Sigmoid colon (tissue), 7 donors: ENCODE results near the gene AKAP5. TPM values are rescaled to one million over a fixed set of nuclear protein-coding genes. Genes with fewer than 3 reads are reported as not detected.

Source experiments
- DNase-seq: peaks from one replicate; pipeline ENCODE4 v3.0.0-alpha.2; 2019
- H3K27ac ChIP-seq, 4 donors: fragments of 200-600 bp; sonication (generic); one replicate each; pipeline ENCODE4 v1.5.1; 2016 to 2019; ENCODE audit warnings: mild to moderate bottlenecking in 1 of 4
- H3K27me3 ChIP-seq, 3 donors: fragments of 200-600 bp; sonication (generic); one replicate each; pipeline ENCODE4 v1.5.1; 2019; ENCODE audit warnings: mild to moderate bottlenecking in 1 of 3
- H3K36me3 ChIP-seq, 4 donors: fragments of 200-600 bp; sonication (generic); one replicate each; pipeline ENCODE4 v1.5.1; 2016 to 2019
- H3K4me1 ChIP-seq, 4 donors: fragments of 200-600 bp; sonication (generic); one replicate each; pipeline ENCODE4 v1.5.1; 2017 to 2019
- H3K4me3 ChIP-seq, 4 donors: fragments of 200-600 bp; sonication (generic); one replicate each; pipeline ENCODE4 v1.5.1; 2017 to 2019; ENCODE audit warnings: mild to moderate bottlenecking in 2 of 4, moderate library complexity in 1 of 4
- H3K9me3 ChIP-seq, 4 donors: fragments of 200-600 bp in 3 of 4; sonication (generic) in 3 of 4; one replicate each; pipeline versions ENCODE4 v1.5.1 to v1.6.1; 2013 to 2019
- CTCF ChIP-seq, 4 experiments: fragments of 450-650 bp in 3 of 4; fragments of 200-600 bp in 1 of 4; IDR thresholded peaks; one replicate each; pipeline ENCODE4 v1.5.1; 2016 to 2019; ENCODE audit warnings: antibody characterized with exemption in 4 of 4, mild to moderate bottlenecking in 3 of 4, moderate library complexity in 2 of 4
- EP300 ChIP-seq, 4 donors: sonication (generic); formaldehyde crosslinking; IDR thresholded peaks; one replicate each; pipeline ENCODE4 v1.6.1; 2017; ENCODE audit warnings: antibody characterized with exemption in 4 of 4
- POLR2A ChIP-seq, 2 donors: fragments of 450-650 bp; IDR thresholded peaks; one replicate each; pipeline ENCODE4 v1.6.1; 2016; ENCODE audit warnings: antibody characterized with exemption in 2 of 2, mild to moderate bottlenecking in 2 of 2, moderate library complexity in 2 of 2
- POLR2AphosphoS5 ChIP-seq, 4 donors: sonication (generic); formaldehyde crosslinking; IDR thresholded peaks; one replicate each; pipeline ENCODE4 v1.6.1; 2017; ENCODE audit warnings: antibody characterized with exemption in 4 of 4
- WGBS, 2 donors: extraction: QIAGEN DNeasy Blood & Tissue Kit; methylation state at CpG; one replicate each; pipeline ENCODE4 v1.1.7; 2013; 5-methylcytosine and 5-hydroxymethylcytosine counted together
- intact Hi-C: fragments of 100-400 bp; cut with DNase I; formaldehyde crosslinking; loops from one replicate; pipeline ENCODE4 v1.15.1; 2023
- polyA plus RNA-seq, 3 donors: library from polyadenylated mRNA; stranded (reverse); fragments of 200-250 nt; gene quantifications; one replicate each; pipeline ENCODE4 v1.2.3, GENCODE V29; 2013
- total RNA-seq, 4 donors: library from RNA; depleted of rRNA; stranded (reverse); fragments of >200 nt; gene quantifications; one replicate each; pipeline ENCODE4 v1.1.0, GENCODE V29; 2016
- donor health status: healthy with polysubstance abuse.
- donor health status: Bipolar disorder and iron deficiency.
- donor health status: healthy.

Gene AKAP5
- total RNA-seq (1 to 10 TPM in 1 of 4 donors, under 1 TPM in 3; 0.33 to 1.7 (median 0.76) TPM), polyA plus RNA-seq (1 to 10 TPM; 2.0 to 7.2 (median 4.4) TPM)

GRCh38 chr14:64465191-64465822 is at the start of gene AKAP5:
Gene AKAP5 (plus strand): TSS chr14:64465499. CDS start chr14:64468395, 2,896 bp downstream.
- H3K27me3 ChIP-seq: no peaks in the 10 kb centered on the region
- WGBS, 2 donors: 0 to 1% methylated on average over 74 of the region's 74 CpGs
- H3K36me3 ChIP-seq: no peaks in the 10 kb centered on the region
- H3K27ac ChIP-seq: peak within 1 kb of the TSS; percentile 72 to 80 (median 78)
- H3K4me1 ChIP-seq: peaks cover 0 to 14% (median 6%) of the 10 kb centered on the region in 4 donors
- TF ChIP-seq POLR2A (IDR thresholded peaks at IDR 0.05) (no peak), CTCF (IDR thresholded peaks at IDR 0.05) (no peak), POLR2AphosphoS5 (IDR thresholded peaks at IDR 0.05) (no peak), EP300 (IDR thresholded peaks at IDR 0.05) (no peak)
- H3K4me3 ChIP-seq: peak within 1 kb of the TSS; percentile 55 to 83 (median 74)
- no peak for DNase-seq
- H3K9me3 ChIP-seq: no peaks in the 10 kb centered on the region
- intact Hi-C loops: loop anchor here (10.0 kb wide), 1 partner anchor 121 kb away; no protein-coding TSS in a partner anchor

- 65 to 73% methylated on average over 3 of the region's 3 CpGs for WGBS, 2 donors
- no peaks in the 10 kb centered on the region for H3K4me1 ChIP-seq
- intact Hi-C loops: no loop called here
- no peak for DNase-seq
- no peaks in the 10 kb centered on the region for H3K27me3 ChIP-seq
- H3K9me3 ChIP-seq: no peaks in the 10 kb centered on the region
- H3K36me3 ChIP-seq: peaks cover 13 to 74% (median 25%) of the 10 kb centered on the region in 4 donors
- H3K27ac ChIP-seq: no peak overlapping the region
- H3K4me3 ChIP-seq: no peak overlapping the region
- TF ChIP-seq CTCF (IDR thresholded peaks at IDR 0.05): no peak
- no peak for TF ChIP-seq EP300 (IDR thresholded peaks at IDR 0.05)
- no peak for TF ChIP-seq POLR2A (IDR thresholded peaks at IDR 0.05)
- TF ChIP-seq POLR2AphosphoS5 (IDR thresholded peaks at IDR 0.05): no peak
These were observed 48.9 kb upstream of the AKAP5 start for GRCh38 chr14:64416348-64416932.

GRCh38 chr14:64417055-64417770 is 48.1 kb upstream of the AKAP5 start:
- H3K4me1 ChIP-seq: no peaks in the 10 kb centered on the region
- no peak overlapping the region for H3K4me3 ChIP-seq
- H3K36me3 ChIP-seq: peaks cover 13 to 77% (median 25%) of the 10 kb centered on the region in 4 donors
- H3K27ac ChIP-seq: no peak overlapping the region
- 91 to 93% methylated on average over 5 of the region's 5 CpGs for WGBS, 2 donors
- H3K9me3 ChIP-seq: no peaks in the 10 kb centered on the region
- DNase-seq: no peak
- intact Hi-C loops: no loop called here
- no peaks in the 10 kb centered on the region for H3K27me3 ChIP-seq
- no peak for TF ChIP-seq EP300 (IDR thresholded peaks at IDR 0.05)
- no peak for TF ChIP-seq POLR2A (IDR thresholded peaks at IDR 0.05)
- TF ChIP-seq POLR2AphosphoS5 (IDR thresholded peaks at IDR 0.05): no peak
- no peak for TF ChIP-seq CTCF (IDR thresholded peaks at IDR 0.05)

GRCh38 chr14:64417771-64418125 is 47.6 kb upstream of the AKAP5 start:
- no peak overlapping the region for H3K27ac ChIP-seq
- TF ChIP-seq EP300 (IDR thresholded peaks at IDR 0.05) (no peak), CTCF (IDR thresholded peaks at IDR 0.05) (no peak), POLR2A (IDR thresholded peaks at IDR 0.05) (no peak), POLR2AphosphoS5 (IDR thresholded peaks at IDR 0.05) (no peak)
- no peaks in the 10 kb centered on the region for H3K4me1 ChIP-seq
- H3K9me3 ChIP-seq: no peaks in the 10 kb centered on the region
- no peak for DNase-seq
- 96 to 97% methylated on average over 7 of the region's 7 CpGs for WGBS, 2 donors
- H3K27me3 ChIP-seq: no peaks in the 10 kb centered on the region
- H3K36me3 ChIP-seq: peaks cover 13 to 75% (median 25%) of the 10 kb centered on the region in 4 donors
- no peak overlapping the region for H3K4me3 ChIP-seq
- intact Hi-C loops: no loop called here
